ENCODE data around the gene ATP1B1. TPM values are rescaled to one million over a fixed set of nuclear protein-coding genes. Genes with fewer than 3 reads are reported as not detected.

Gene ATP1B1
- total RNA-seq, 1 experiment from 2014 or later: 44.4 TPM

DNA sequence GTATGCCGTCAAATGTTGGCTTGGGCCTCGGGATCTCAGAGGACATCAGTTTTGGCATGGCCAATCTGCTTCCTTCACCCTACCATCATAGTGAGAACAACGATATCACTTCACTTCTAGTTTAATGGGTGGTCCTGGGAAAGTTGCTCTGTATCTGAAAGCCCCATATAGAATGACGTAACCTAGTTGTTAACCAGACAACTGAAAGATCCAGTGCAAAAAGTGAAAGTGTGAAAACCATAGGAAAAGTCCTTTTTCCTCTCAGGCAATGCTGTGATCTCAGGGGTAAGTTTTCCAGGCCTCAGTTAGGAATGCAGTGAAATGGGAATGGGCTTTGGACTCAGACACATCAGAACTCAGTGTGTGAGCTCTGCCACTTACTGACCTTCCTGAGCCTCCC lies 18.6 kb upstream of the ATP1B1 start:
- no peak overlapping the region for H3K23ac ChIP-seq (ENCODE audit: insufficient read length, low read depth, low read length)
- no peaks in the 10 kb centered on the region for H3K79me1 ChIP-seq (ENCODE audit: insufficient read depth, low read depth, low read length, poor library complexity, severe bottlenecking)
- H2AK5ac ChIP-seq (ENCODE audit: insufficient read length, low read length): no peak overlapping the region
- no peak overlapping the region for H3K56ac ChIP-seq (ENCODE audit: insufficient read length, low read depth, low read length)
- H3T11ph ChIP-seq (ENCODE audit: low read length): no peak overlapping the region
- no peaks in the 10 kb centered on the region for H3K4me1 ChIP-seq (ENCODE audit: insufficient read depth, low read length)
- H4K91ac ChIP-seq (ENCODE audit: insufficient read length, low read depth, low read length): no peak overlapping the region
- no CpG with 5 or more reads among the region's 4 CpGs for WGBS (ENCODE audit: extremely low coverage, insufficient read length, low lambda C conversion rate)
- H4K20me1 ChIP-seq (ENCODE audit: control insufficient read depth, insufficient read depth, insufficient read length): no peaks in the 10 kb centered on the region
- no peak overlapping the region for H3K18ac ChIP-seq (ENCODE audit: insufficient read length, low read depth, low read length)
- no peak for TF ChIP-seq CTCF (conservative IDR thresholded peaks at IDR 0.05)
- H3K23me2 ChIP-seq (ENCODE audit: insufficient read length, low read depth, low read length, poor library complexity, severe bottlenecking): no peaks in the 10 kb centered on the region
- Mint-ChIP-seq H3K9me3 (no peaks in the 10 kb centered on the region), H3K27me3 (ENCODE audit: low read depth) (no peaks in the 10 kb centered on the region; the same call in 1 of the 2 replicates), H3K4me3 (no peak overlapping the region), H3K4me1 (peaks cover 8 to 10% of the 10 kb centered on the region in 2 experiments), H3K27ac (0 out of 7 replicates have a peak overlapping the region, but pooled peaks of 1 of the 3 experiments have one; percentile 33), H3K36me3 (ENCODE audit: insufficient read depth in 1 of 3, low read depth in 3 of 3) (no peaks in the 10 kb centered on the region)
- H3K4me2 ChIP-seq (ENCODE audit: insufficient read depth, insufficient read length, low read length): no peak overlapping the region
- H3K9me3 ChIP-seq (ENCODE audit: control insufficient read depth, low read depth, low read length): no peaks in the 10 kb centered on the region
- no peak overlapping the region for H2BK12ac ChIP-seq (ENCODE audit: insufficient read length, low read depth, low read length)
- H3K27ac ChIP-seq (ENCODE audit: insufficient read length, low read depth, low read length): no peak overlapping the region
- no peak overlapping the region for H4K8ac ChIP-seq (replicated peaks; ENCODE audit: insufficient read length, low read depth, low read length)
- H3K14ac ChIP-seq (ENCODE audit: insufficient read depth, low read length): no peak overlapping the region
- H3K79me2 ChIP-seq (ENCODE audit: insufficient read depth, low read length): no peaks in the 10 kb centered on the region
- no peak overlapping the region for H2AFZ ChIP-seq (ENCODE audit: low read length)
- H3K9ac ChIP-seq (ENCODE audit: extremely low read depth, insufficient read length, low read length): no peak overlapping the region
- no peak overlapping the region for H3K4ac ChIP-seq (ENCODE audit: low read depth, low read length)
- H3K27me3 ChIP-seq (ENCODE audit: insufficient read depth, low read length): no peaks in the 10 kb centered on the region
- H2BK120ac ChIP-seq (ENCODE audit: low read depth, low read length, poor library complexity, severe bottlenecking): no peak overlapping the region
- H4K5ac ChIP-seq (ENCODE audit: insufficient read length, low read depth, low read length): no peak overlapping the region
- no peak for DNase-seq
- H2BK20ac ChIP-seq (ENCODE audit: low read depth, low read length, poor library complexity, severe bottlenecking): no peak overlapping the region
- H2BK15ac ChIP-seq (ENCODE audit: low read depth, low read length): no peak overlapping the region
- H2BK5ac ChIP-seq (ENCODE audit: insufficient read length, low read length): no peak overlapping the region

Data from H9 (cell line).